Endometrial microvascular endothelial cells (primary cell): ENCODE data around the gene DNAJB13. TPM values are rescaled to one million over a fixed set of nuclear protein-coding genes. Genes with fewer than 3 reads are reported as not detected.

Experiments
- total RNA-seq: library from RNA; depleted of rRNA; stranded (reverse); fragments of >200 nt; gene quantifications from one replicate; pipeline ENCODE4 v1.2.3, GENCODE V29; 2015; ENCODE audit errors: inconsistent ontology term

The DNAJB13 gene
- total RNA-seq, 1 donor from 2014 or later, result not detected

Other genes with a start within 250 kb of the DNAJB13 start
- gene RAB6A, start 190.0 kb upstream of the DNAJB13 start, total RNA-seq, result 116 TPM
- 25.8 TPM for gene MRPL48, start 163.2 kb upstream of the DNAJB13 start, total RNA-seq
- gene COA4, start 74.2 kb upstream of the DNAJB13 start, total RNA-seq, result 107 TPM
- gene PAAF1, start 74.0 kb upstream of the DNAJB13 start, total RNA-seq, result 14.2 TPM
- gene UCP2, start 31.8 kb downstream of the DNAJB13 start, total RNA-seq, result 0.74 TPM
- gene UCP3, start 58.1 kb downstream of the DNAJB13 start, total RNA-seq, result 0.37 TPM
- 8.1 TPM for gene C2CD3, start 220.0 kb downstream of the DNAJB13 start, total RNA-seq
- 47.0 TPM for gene PPME1, start 220.3 kb downstream of the DNAJB13 start, total RNA-seq